Superior temporal gyrus (tissue), 1 donor: ENCODE data around the gene NR2F1.

Experiments
- DNase-seq: peaks from one replicate; pipeline ENCODE4 v3.0.0-alpha.2; 2016; ENCODE audit errors: extremely low spot score

NR2F1 gene

DNA sequence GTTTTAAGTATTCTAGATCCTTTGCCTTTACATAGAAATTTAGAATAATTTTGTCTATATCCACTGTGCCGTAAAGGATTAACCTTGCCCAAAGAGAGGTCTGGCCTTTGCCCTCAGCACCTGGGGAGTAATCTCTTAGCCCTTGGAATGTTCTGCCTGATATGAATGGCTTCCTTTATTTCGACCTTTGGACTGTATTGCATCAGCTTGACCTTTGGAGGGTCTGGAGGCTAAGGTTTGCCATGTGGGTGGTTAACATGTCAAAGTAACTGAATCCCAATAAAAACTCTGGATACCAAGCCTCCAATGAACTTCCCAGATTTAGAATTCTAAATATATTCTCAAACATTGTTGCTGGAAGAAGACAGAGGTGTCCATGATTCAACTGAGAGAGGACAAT, 54.7 kb downstream of the NR2F1 start:
- no peak for DNase-seq

DNA sequence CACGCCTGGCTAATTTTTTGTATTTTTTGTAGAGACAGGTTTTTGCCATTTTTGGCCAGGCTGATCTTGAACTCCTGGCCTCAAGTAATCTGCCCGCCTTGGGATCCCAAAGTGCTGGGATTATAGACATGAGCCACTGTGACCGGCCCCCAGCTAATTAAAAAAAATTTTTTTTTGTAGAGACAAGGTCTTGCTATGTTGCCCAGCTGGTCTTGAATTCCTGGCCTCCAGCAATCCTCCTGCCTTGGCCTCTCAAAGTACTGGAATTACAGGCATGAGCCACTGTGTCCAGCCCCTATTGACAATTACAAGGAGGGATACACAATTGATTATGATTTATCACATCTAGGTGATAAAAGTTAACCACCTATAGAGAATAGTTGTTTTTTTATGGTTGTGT, 59.5 kb downstream of the NR2F1 start:
- no peak for DNase-seq
